ENCODE results near the gene LIMK2. TPM values are rescaled to one million over a fixed set of nuclear protein-coding genes. Genes with fewer than 3 reads are reported as not detected.
A peak's percentile ranks its signal among the peaks of the same experiment; 100 is the strongest.

The LIMK2 gene
- total RNA-seq, 2 experiments from 2014 or later: 32.2 to 47.3 TPM

- no peak overlapping the region for H3K27ac Mint-ChIP-seq
- DNase-seq: no peak
- H3K9me3 Mint-ChIP-seq (ENCODE audit: low read depth): no peaks in the 10 kb centered on the region
- CTCF ChIA-PET: interaction anchor here (0.9 to 6.3 kb wide), 12 partner anchors 11 to 167 kb away, joined by 3 to 62 read pairs (median 8); partner anchors contain the start of genes LIMK2, PIK3IP1 and SELENOM
- peaks cover 25% of the 10 kb centered on the region for H3K36me3 Mint-ChIP-seq
- H3K4me3 Mint-ChIP-seq: no peak overlapping the region
- ATAC-seq: no peak
- H3K4me1 Mint-ChIP-seq: peaks cover 10% of the 10 kb centered on the region
- H3K27me3 Mint-ChIP-seq: no peaks in the 10 kb centered on the region
Measured at GRCh38 chr22:31274017-31274416, 61.9 kb downstream of the LIMK2 start.

GRCh38 chr22:31275018-31275417 is 62.9 kb downstream of the LIMK2 start:
- ATAC-seq (no peak), DNase-seq (no peak)
- H3K36me3 Mint-ChIP-seq: peaks cover 25% of the 10 kb centered on the region
- no peak overlapping the region for H3K27ac Mint-ChIP-seq
- no peak overlapping the region for H3K4me3 Mint-ChIP-seq
- no peaks in the 10 kb centered on the region for H3K27me3 Mint-ChIP-seq
- CTCF ChIA-PET: interaction anchor here (4.0 to 6.3 kb wide), 3 partner anchors 10 to 63 kb away, joined by 26 to 62 read pairs (median 51); partner anchors contain the start of genes LIMK2 and PIK3IP1
- H3K9me3 Mint-ChIP-seq (ENCODE audit: low read depth): no peaks in the 10 kb centered on the region
- peaks cover 18% of the 10 kb centered on the region for H3K4me1 Mint-ChIP-seq

- Mint-ChIP-seq H3K36me3 (peaks cover 25% of the 10 kb centered on the region), H3K27me3 (no peaks in the 10 kb centered on the region), H3K4me1 (peaks cover 18% of the 10 kb centered on the region), H3K9me3 (ENCODE audit: low read depth) (no peaks in the 10 kb centered on the region), H3K27ac (no peak overlapping the region), H3K4me3 (no peak overlapping the region)
- CTCF ChIA-PET: interaction anchor here (5.1 to 6.3 kb wide), 2 partner anchors 16 to 63 kb away, joined by 51 to 62 read pairs; partner anchors contain the start of genes LIMK2 and PIK3IP1
- DNase-seq (no peak), ATAC-seq (no peak)
Measured at GRCh38 chr22:31275576-31275975, 63.5 kb downstream of the LIMK2 start.

- Mint-ChIP-seq H3K4me3 (no peak overlapping the region), H3K4me1 (peaks cover 18% of the 10 kb centered on the region)
Measured at GRCh38 chr22:31276426-31277167, 64.5 kb downstream of the LIMK2 start.

GRCh38 chr22:31277741-31278140 is 65.6 kb downstream of the LIMK2 start:
- peaks cover 18% of the 10 kb centered on the region for H3K4me1 Mint-ChIP-seq
- peak overlapping the region; percentile 50 for H3K27ac Mint-ChIP-seq
- H3K36me3 Mint-ChIP-seq: peaks cover 23% of the 10 kb centered on the region
- no peak for ATAC-seq
- H3K4me3 Mint-ChIP-seq: no peak overlapping the region
- CTCF ChIA-PET: interaction anchor here (0.8 to 1.0 kb wide), 2 partner anchors 14 to 170 kb away, joined by 3 read pairs; no protein-coding TSS in a partner anchor
- no peaks in the 10 kb centered on the region for H3K27me3 Mint-ChIP-seq
- no peaks in the 10 kb centered on the region for H3K9me3 Mint-ChIP-seq (ENCODE audit: low read depth)
- no peak for DNase-seq

More at GRCh38 chr22:31276426-31277167, 64.5 kb downstream of the LIMK2 start:
- DNase-seq (no peak), ATAC-seq (no peak)
- Mint-ChIP-seq H3K27me3 (no peaks in the 10 kb centered on the region), H3K36me3 (peaks cover 26% of the 10 kb centered on the region), H3K27ac (no peak overlapping the region), H3K9me3 (ENCODE audit: low read depth) (no peaks in the 10 kb centered on the region)
- CTCF ChIA-PET: interaction anchor here (0.9 kb wide), 1 partner anchor 64 kb away, joined by 3 read pairs; the partner anchor contains the start of gene LIMK2

GRCh38 chr22:31278151-31278621 is 66.1 kb downstream of the LIMK2 start:
- Mint-ChIP-seq H3K36me3 (peaks cover 23% of the 10 kb centered on the region), H3K4me3 (no peak overlapping the region)
- CTCF ChIA-PET: interaction anchor here (0.8 to 1.2 kb wide), 3 partner anchors 13 to 170 kb away, joined by 3 read pairs; no protein-coding TSS in a partner anchor

GRCh38 chr22:31278626-31279326 is 66.7 kb downstream of the LIMK2 start:
- H3K27me3 Mint-ChIP-seq: no peaks in the 10 kb centered on the region
- peaks cover 18% of the 10 kb centered on the region for H3K36me3 Mint-ChIP-seq
- no peaks in the 10 kb centered on the region for H3K9me3 Mint-ChIP-seq (ENCODE audit: low read depth)
- ATAC-seq (peak; percentile 61), DNase-seq (no peak)
- peaks cover 18% of the 10 kb centered on the region for H3K4me1 Mint-ChIP-seq
- H3K4me3 Mint-ChIP-seq: no peak overlapping the region
- H3K27ac Mint-ChIP-seq: peak overlapping the region; percentile 50
- CTCF ChIA-PET: interaction anchor here (0.9 to 1.3 kb wide), 7 partner anchors 9 to 117 kb away, joined by 3 to 5 read pairs (median 4); partner anchors contain the start of gene PIK3IP1

More at GRCh38 chr22:31278151-31278621, 66.1 kb downstream of the LIMK2 start:
- Mint-ChIP-seq H3K27ac (peak overlapping the region; percentile 50), H3K9me3 (ENCODE audit: low read depth) (no peaks in the 10 kb centered on the region), H3K4me1 (peaks cover 18% of the 10 kb centered on the region), H3K27me3 (no peaks in the 10 kb centered on the region)
- ATAC-seq: no peak
- no peak for DNase-seq

GRCh38 chr22:31279327-31279669 is 67.2 kb downstream of the LIMK2 start:
- ATAC-seq (no peak), DNase-seq (no peak)
- Mint-ChIP-seq H3K4me3 (no peak overlapping the region), H3K9me3 (ENCODE audit: low read depth) (no peaks in the 10 kb centered on the region), H3K36me3 (peaks cover 14% of the 10 kb centered on the region), H3K27ac (peak overlapping the region; percentile 50), H3K27me3 (no peaks in the 10 kb centered on the region), H3K4me1 (peaks cover 18% of the 10 kb centered on the region)
- CTCF ChIA-PET: interaction anchor here (0.6 to 1.3 kb wide), 8 partner anchors 10 to 1409 kb away, joined by 3 to 5 read pairs (median 4); partner anchors contain the start of gene PIK3IP1

- Mint-ChIP-seq H3K36me3 (peaks cover 14% of the 10 kb centered on the region), H3K27me3 (no peaks in the 10 kb centered on the region), H3K4me3 (no peak overlapping the region), H3K4me1 (peaks cover 23% of the 10 kb centered on the region), H3K9me3 (ENCODE audit: low read depth) (no peaks in the 10 kb centered on the region), H3K27ac (peak overlapping the region; percentile 50)
- DNase-seq (no peak), ATAC-seq (no peak)
- CTCF ChIA-PET: interaction anchor here (0.6 to 1.3 kb wide), 7 partner anchors 9 to 1410 kb away, joined by 3 to 5 read pairs (median 4); partner anchors contain the start of gene PIK3IP1
Measured at GRCh38 chr22:31279821-31280505, 67.9 kb downstream of the LIMK2 start.

GRCh38 chr22:31281733-31282132 is 69.6 kb downstream of the LIMK2 start:
- no peak overlapping the region for H3K27ac Mint-ChIP-seq
- DNase-seq: no peak

GRCh38 chr22:31282748-31283468 is 70.8 kb downstream of the LIMK2 start:
- Mint-ChIP-seq H3K27ac (no peak overlapping the region), H3K27me3 (no peaks in the 10 kb centered on the region), H3K4me3 (no peak overlapping the region), H3K9me3 (ENCODE audit: low read depth) (no peaks in the 10 kb centered on the region), H3K4me1 (peaks cover 50% of the 10 kb centered on the region), H3K36me3 (peaks cover 2% of the 10 kb centered on the region)
- CTCF ChIA-PET: interaction anchor here (1.2 to 1.4 kb wide), 3 partner anchors 10 to 176 kb away, joined by 3 to 5 read pairs (median 3); partner anchors contain the start of gene SELENOM
- ATAC-seq: no peak
- DNase-seq: no peak

More at GRCh38 chr22:31281733-31282132, 69.6 kb downstream of the LIMK2 start:
- Mint-ChIP-seq H3K36me3 (peaks cover 4% of the 10 kb centered on the region), H3K9me3 (ENCODE audit: low read depth) (no peaks in the 10 kb centered on the region), H3K4me1 (peaks cover 40% of the 10 kb centered on the region), H3K27me3 (no peaks in the 10 kb centered on the region), H3K4me3 (no peak overlapping the region)
- ATAC-seq: no peak
- CTCF ChIA-PET: interaction anchor here (0.9 to 1.2 kb wide), 2 partner anchors 175 to 197 kb away, joined by 3 read pairs; partner anchors contain the start of gene SELENOM

Measured in activated CD8-positive, alpha-beta memory T cell treated with anti-CD3 and anti-CD28 coated beads, Interleukin-2, amount 10 ng/mL, durations not matched to agents 7 days and 5 days (primary cell).